Endothelial cell of hepatic sinusoid (primary cell): ENCODE results near the gene PPP1R37.

Source experiments
- in situ Hi-C: cut with HindIII; loops from 2 replicates; pipeline ENCODE4 v1.10.0; 2017; ENCODE audit warnings: low sequenced_read_pairs

PPP1R37 gene

DNA sequence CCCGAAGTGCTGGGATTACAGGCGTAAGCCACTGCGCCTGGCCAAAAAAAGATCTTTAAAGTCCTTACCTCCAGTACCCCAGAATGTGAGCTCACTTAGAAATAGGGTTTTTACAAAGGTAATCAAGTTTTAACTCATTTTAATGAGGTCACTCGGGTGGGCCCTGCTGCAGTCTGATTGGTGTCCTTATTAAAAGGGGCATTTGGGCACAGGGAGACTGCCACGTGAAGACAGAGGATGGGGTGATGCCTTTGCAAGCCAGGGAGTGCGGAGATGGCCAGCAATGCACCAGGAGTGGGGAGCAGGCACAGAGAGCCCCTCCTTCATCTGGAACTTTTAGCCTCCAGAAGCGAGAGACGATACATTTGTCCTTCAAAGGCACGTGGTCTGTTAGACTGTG lies 56.1 kb downstream of the PPP1R37 start:
- in situ Hi-C loops: loop anchor here (25.0 kb wide), 1 partner anchor 112 kb away; the partner anchor contains the start of gene CLASRP

DNA sequence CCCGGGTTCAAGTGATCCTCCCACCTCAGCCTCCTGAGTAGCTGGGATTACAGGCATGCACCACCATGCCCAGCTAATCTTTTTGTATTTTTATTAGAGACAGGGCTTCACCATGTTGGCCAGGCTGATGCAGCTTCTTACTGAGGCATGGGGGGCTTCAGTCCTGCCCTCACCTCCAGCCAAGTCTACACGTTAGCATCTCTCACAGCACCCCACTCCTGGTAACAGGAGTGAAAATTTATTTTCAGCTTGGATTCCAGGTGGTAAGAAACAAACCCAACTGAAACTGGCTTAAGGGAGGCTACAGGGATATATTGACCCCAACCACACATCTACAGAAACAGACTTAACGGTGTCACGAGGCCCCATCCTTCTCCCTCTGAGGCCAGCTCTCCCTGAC lies 57.2 kb downstream of the PPP1R37 start:
- in situ Hi-C loops: no loop called here

DNA sequence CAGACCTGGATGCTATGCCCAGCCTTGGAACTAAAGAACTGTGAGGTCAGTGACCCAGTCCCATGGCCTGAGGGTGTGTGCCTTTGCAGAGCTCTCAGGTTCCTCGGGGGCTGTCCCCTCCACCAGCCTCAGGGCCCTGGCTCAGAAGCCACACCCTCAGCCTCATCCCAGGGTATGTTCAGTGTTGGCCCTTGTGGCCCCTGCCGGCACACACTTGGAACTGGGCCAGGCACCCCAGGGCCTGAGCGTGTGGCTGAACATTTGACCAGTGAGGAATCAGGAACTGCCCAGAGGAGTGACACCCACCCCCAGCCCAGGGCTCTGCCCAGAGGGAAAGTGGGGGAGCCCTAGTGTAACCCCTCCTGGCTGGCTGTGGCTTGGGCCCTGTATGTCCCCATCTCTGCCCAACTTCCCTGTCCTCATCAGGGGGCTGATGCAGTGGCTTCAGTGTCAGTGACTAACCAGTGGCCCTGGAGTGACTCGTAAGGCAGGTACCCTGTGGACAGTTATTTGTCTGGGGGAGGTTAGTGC lies 57.8 kb downstream of the PPP1R37 start:
- in situ Hi-C loops: no loop called here

DNA sequence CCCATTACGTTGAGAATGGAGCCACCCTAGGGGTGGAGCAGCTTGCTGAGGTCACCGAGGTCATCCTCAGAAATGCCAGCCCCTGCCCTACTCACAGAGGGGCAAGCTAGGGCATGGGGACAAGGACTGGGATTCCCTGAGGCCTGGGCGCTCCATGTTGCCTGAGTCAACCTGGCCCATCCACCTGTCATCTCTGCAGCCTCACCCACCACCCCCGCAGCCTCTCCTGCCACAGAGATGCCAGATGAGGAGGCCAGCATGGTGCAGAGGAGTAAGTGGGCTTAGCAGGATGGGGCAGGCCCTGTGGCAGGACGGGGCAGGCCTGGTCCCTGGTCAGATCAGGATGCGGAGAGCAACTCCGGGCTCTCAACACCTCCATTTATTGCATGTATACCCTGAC lies 58.3 kb downstream of the PPP1R37 start:
- in situ Hi-C loops: no loop called here

DNA sequence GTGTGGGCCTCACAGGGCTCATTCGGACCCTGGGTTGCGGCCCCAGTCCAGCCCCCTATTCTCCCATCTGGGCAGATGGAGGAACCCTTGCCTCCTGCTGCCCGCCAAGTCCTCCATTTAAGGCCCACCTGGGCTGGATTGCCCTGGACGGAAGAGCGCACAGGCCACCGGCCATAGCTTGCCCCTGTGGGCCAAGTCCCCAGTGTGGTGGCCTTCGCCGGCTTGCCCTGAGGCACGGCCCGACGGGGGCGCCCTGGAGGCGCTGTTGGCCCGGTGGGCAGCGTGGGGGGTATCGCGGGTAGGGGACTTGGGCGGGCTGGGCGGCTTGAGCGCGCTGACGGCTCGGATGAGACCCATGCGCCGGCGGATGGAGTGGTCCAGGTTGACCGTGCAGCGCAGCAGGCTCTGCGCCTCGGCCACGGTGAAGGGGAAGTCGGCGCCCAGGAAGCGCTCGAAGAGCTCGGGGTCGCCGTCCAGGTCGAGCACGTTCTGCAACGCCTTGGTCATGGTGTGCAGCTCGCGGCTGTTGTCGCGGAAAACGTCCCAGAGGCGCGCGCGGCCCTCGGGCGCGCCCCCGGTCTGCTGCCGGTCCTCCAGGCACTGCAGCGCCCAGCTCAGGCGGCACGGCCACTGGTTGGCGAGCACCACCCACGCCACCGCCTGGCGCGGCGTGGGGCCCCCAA lies 59.0 kb downstream of the PPP1R37 start:
- in situ Hi-C loops: no loop called here

DNA sequence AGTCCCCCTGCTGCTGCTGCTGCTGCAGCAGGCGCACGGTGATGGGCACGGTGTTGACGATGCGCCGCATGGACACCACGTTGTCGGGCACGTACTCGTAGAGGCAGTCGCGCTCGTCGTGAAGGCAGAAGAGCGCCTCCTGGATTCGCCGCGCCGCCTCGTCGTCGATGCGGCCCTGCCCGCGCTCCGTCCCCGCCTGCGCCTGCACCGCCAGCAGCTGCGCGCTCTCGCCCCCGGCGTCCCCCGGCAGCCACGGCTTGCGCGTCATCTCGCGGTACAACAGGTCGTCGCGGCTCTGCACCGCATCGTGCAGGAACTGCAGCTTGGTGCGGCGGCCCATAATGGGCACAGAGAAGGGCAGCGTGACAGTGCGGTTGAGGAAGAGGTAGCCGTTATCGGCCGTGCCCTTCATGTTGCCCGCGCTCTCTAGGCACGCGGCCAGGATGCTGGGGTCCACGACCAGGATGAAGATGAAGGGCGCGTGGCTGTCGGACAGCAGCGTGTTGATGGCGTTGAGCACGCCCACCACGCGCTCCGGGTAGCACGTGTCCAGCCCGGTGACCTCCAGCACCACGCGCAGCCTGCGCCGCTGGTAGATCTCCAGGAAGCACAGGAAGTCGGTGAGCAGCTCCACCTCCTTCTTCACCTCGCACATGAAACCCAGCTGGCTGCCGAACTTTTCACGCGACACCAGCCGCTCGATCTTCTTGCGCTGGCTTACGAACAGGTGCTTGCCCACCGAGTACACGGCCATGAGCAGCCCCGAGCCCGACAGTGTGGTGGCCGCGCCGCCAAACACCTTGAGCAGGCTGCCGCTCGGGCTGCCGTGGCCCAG lies 59.7 kb downstream of the PPP1R37 start:
- in situ Hi-C loops: no loop called here

DNA sequence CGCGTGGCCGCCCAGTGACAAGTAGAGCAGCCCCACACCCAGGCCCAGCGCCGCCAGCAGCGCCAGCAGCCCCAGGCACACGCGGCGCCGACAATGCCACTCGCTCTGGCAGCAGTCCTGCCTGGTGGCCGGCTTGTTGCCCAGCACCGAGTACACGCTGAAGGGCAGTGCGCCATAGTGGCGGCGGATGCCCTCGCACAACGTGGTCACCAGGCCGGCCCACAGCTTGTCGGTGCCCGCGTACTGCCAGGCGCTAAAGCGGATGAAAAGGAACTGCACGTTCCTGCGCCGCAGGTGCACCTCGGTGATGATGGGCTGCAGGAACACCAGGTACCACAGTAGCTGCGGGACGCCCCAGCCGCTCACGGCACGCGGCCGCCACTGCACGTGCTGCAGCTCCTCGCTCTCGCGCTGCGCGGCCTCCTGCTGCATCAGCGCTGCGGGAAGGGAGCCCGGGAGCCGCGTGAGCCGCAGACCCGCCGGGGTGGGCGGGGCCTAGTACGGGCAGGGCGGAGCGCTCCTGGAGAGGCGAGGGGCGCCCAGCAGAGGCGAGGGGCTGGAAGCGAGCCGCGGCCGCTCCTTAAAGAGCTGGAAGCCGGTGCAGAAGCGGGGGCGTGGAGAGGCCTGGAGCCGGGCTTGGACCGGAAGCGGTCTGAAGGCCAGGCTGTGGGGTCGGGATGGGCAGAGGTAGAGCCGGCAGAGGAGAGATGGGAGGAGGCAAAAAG lies 60.5 kb downstream of the PPP1R37 start:
- in situ Hi-C loops: no loop called here

DNA sequence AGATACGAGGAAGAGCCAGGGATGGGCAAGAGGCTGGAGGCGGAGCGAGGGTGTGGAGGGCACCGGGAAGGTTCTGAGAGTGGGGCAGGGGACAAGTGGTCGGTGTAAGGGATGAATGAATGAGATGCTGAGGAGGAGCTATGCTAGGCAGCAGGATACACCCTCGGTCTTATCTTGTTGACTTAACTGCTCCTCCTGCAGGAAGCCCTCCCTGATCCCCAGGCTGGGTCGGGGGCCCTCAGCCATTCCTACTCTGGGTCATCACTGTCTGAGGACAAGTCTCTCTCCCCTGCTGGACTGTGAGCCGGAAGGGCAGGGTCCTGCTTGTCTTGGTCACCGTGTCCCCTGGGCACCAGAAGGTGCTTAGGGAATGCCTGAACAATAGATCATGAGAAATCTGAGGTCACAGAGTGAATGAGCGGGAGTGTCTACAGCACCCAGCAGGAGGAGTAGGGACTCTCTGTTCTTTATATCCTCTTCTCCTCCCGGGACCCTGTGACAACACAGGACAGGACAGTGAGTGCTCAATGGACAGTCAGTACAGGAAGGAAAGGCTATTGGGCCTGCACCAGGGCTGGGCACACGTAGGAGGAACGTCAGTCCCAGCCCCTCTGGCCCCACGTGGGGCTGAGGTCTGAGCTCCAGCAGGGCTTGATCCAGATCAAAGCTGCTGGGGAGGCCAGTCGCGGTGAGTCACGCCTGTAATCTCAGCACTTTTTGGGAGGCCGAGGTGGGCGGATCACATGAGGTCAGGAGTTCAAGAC lies 61.3 kb downstream of the PPP1R37 start:
- in situ Hi-C loops: no loop called here

DNA sequence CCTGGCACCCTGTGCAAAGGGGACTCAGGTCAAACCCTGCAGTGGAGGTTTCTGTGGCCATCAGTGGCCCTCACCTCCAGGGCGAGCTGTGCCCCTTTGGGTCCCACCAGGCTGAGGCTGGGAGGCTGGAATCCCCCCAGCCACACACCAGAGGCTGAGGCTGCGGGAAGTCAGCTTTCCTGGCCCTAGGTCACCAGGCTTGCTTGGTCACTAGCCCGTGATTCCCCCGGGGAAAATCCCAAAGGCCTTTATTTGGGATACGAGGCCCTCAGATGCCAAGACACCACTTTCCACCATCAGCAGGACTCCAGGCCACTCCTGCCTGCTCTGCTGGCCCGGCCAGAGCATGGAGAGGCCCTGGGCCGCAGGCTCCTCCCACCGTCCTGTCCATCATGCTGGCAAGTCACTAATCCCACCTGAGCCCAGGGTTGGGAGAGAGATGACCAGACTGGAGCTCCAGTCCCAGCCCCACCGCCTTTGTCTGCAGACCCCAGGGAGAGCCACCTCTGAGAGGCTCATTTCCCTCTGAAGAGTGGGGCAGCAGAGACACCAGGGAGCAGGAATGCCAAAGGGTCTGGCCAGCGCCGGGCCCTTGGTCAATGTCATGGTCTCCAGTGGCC lies 63.1 kb downstream of the PPP1R37 start:
- in situ Hi-C loops: no loop called here

DNA sequence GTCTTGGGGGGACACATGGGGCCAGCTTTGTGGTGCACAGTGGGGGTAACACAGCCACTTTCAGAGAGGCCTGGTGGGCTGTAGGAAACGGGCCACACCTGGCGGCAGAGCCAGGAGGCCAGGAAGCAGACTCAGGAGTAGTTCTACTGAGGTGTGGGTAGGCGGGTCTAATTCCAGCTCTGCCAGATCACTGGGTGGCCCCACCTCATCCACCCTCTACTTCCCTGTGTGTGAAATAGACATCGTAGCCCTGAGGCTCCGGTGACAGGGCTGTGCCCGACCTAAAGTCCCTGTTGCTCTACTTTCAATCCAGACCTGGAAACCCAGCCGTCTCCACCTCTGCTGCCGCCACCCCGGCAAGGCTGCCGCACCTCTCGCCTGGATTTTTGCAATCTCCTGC lies 63.8 kb downstream of the PPP1R37 start:
- in situ Hi-C loops: no loop called here

DNA sequence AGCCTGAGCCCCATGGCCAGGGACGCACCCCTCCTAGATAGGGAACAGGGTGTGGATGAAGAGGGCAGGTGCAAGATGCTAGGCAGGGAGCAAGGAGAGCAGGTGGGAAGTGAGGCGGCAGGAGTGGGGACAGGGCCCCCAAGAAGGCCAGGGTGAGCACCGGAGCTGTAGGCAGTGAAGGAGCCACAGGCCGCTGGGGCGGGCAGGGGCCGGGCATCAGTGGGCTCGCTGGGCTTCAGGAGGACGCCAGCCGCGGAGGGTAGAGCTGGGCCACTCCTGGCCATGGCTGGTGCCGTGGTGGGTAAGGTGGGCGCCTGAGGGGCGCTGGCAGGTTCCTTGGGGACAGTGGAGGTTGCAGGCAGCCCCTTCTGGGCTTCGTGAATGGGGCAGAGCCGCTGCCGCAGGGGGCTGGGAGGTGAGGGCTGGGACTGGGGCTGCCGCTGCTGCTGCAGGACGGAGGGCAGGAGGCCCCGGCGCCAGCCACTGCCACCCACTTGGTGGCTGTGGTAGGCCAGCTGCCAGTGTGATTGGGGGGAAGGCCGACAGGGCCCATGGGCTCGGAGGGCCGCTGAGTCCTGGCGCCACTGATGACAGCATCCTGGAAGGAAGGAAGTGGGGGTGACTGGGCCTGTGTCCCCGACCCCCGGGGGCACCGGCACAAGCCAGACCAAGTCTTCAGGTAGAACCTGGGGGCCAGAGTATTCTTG lies 65.7 kb downstream of the PPP1R37 start:
- in situ Hi-C loops: no loop called here

DNA sequence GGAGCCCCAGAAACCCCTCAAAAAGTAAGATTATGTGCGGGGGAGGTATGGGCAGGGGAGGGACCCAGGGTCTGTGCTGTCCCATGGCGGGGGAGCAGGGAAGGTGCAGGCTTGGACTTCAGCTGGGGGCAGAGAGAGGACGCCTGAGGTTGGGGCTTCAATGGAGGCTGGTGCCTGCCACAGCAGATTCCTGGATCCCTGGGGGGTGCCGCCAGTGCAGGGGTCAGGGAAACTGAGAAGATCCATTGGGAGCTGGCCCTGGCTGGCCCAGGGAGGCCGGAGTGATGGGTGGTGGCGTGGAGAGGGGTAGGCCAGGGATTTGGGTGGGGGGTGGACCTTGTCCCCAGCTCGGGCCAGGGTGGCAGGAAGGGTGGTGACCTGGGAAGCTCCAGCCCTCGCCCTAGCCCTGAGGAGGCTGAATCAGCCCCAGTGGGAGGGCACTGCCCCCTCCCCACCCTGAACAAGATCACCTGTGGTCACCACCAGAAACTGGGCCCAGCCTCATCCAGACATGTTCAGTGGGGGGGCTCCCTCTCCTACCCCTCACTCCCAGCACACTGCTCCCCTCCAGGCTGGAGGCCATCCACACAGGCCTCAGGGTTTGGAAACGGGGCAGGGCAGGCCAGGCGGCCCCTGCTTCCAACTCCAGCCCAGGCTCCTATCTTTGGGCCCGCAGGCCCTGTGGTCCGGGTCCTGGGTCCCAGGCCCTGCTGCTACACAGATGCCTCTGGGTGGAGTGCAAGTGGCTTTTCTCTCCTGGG lies 66.4 kb downstream of the PPP1R37 start:
- in situ Hi-C loops: no loop called here

DNA sequence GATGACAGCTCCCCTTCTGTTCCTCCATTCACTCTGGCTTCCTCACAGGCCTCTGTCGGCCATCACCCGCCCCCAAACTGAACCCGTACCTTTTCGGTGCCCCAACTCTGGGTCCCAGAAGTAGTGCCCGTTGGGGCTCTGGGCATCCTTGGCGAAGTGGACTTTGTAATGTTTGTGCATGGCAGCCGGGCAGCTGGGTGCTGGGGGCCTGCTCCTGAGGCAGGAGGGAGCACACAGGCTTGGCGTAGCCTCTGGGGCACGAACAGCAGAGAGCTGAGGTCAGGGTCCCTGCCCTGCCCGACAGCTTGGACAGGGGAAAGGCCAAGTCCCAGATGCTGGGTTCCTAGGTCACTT lies 67.0 kb downstream of the PPP1R37 start:
- in situ Hi-C loops: no loop called here

DNA sequence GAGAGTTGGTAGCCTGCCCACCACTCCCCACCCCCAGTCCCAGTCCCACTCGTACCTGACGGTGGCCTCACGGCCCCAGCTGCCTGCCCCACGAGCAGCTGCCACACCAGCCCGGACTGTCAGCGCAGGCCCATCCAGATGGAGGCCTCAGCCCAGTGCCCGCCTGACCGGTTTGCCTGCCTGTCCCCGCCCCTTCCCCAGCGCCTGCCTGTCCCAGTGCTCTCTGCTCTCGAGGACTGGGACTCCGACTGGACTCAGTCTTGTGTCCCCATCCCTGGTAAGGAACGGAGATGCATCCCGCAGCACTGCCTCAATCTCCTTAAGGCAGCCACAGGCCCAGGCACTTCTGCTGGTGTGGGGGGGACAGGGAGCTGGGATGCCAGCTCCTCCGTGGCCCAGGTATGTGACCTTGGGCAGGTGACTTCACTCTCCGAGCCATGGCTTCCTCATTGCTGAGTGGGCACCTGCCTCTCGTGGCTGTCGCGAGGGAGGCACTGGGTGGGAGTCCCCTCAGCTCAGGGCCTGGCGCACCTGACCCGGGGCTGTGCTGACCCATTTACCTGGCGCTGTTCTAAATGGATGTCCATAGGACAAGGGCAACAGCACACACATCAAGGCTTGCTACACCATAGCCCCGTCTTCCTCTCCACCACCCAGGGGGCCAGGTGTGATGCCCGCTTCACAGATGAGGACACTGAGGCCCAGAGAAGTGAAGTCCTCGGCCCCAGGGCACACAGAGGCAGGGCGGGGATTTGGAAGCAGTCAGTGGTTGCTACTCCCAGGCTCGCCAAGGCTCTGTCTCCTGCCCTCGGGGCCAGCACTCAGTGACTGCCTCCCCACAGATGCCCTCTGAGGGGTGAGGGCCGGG lies 68.1 kb downstream of the PPP1R37 start, which contains the start of gene NKPD1:
Gene NKPD1 (minus strand): TSS at position 113 of the 868 bp plus-strand sequence. CDS start 832 bp downstream, outside the sequence.
- in situ Hi-C loops: no loop called here

DNA sequence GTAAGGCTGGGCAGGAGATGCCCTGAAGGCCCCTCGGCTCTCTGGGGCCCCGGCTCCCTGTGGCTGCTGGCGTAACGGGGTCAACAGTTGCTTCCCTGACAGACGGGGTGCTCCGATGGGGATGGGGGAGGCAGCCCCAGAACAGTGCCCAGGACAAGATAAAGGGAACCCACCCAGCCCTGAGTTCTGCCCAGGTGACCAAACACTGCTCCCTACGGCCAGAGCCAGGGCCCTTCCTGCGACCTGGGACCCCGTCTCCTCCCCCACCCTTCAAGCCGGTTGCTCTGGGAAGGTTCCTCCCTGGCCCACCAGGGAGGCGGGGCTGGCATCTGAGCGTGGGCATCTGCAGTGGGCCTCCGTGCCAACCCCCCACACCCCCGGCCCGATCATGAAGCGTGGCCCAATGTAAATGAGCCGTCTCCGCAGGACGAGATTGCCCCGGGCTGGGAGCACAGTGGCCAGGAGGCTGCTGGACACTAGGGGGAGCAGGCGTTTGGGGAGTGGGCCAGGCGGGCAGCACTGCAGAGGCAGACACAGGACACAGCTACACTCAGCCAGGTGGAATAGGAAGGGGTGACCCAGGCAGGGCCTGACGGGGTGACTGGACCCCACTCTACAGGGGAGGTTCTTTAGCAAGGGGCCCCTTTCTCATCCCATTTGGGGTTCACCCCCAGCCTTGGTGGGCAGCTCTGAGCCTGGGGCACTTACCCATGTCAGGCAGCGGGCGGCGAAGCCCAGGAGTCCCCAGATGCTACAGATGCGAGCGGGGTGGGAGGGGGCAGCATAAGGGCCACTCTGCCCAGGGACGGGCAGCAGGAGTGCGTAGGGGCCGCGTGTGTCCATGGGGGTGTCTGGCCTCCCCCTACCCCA lies 69.0 kb downstream of the PPP1R37 start:
- in situ Hi-C loops: no loop called here

DNA sequence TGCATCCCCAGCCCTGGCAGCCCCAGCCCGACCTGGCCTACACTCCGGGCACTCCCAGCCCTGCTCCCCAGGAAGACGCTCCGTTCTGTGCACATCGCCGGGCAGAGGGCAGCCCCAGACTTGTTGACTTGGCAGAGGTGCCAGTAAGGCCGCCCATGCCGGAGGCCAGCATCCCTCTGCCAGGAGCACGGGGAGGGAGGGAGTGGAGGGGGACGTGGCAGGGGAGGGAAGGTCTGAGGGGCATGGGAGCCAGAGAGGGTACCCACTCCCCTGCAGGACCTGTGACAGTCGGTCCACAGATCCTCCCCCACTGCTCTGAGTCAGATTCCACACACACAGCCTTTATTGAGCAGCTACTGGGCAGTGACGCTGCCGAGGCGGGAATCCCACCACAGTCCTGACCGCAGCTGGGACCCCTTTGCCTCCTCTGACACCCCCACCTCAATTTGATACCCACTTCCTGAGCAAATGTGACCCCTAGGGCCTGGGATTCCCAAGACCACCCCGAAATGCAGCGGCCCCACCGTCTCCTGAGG lies 69.7 kb downstream of the PPP1R37 start:
- in situ Hi-C loops: no loop called here

DNA sequence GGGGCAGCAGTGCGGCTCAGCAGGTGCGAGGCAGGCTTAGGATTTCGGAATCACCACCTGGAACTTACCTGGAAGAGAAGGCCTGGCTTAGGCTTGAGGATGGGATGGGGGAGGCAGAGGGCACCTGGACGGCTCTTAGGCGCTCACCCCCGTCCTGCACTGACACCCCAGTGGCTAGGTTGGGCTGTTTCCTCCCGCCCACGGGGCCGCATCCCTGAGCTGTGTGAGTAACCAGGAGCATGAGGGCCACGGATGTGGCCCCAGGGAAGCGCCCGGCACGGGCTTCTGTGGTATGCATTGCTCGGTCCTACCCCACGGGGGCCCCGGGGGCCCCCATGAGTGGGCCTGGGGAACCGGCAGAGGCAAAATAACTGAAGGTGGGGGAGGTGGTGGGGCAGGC lies 70.2 kb downstream of the PPP1R37 start:
- in situ Hi-C loops: no loop called here
